ENCODE measurements around the gene SLC38A10.

Gene SLC38A10

GRCh38 chr17:81330884-81331245 lies 35.8 kb upstream of the SLC38A10 start:
- DNase-seq: no peak

- DNase-seq: no peak
These were observed 35.1 kb upstream of the SLC38A10 start for GRCh38 chr17:81329927-81330883.

GRCh38 chr17:81328978-81329926 lies 34.1 kb upstream of the SLC38A10 start:
- no peak for DNase-seq

GRCh38 chr17:81328489-81328888 lies 33.4 kb upstream of the SLC38A10 start:
- no peak for DNase-seq

- no peak for DNase-seq
These were observed 30.7 kb upstream of the SLC38A10 start for GRCh38 chr17:81325714-81326358.

- no peak for DNase-seq
These were observed 30.0 kb upstream of the SLC38A10 start for GRCh38 chr17:81324851-81325713.

GRCh38 chr17:81324177-81324850 lies 29.2 kb upstream of the SLC38A10 start:
- DNase-seq: no peak

- DNase-seq: no peak
These were observed 28.3 kb upstream of the SLC38A10 start for GRCh38 chr17:81323411-81323868.

GRCh38 chr17:81323083-81323369 lies 27.9 kb upstream of the SLC38A10 start:
- no peak for DNase-seq

GRCh38 chr17:81322271-81323082 lies 27.4 kb upstream of the SLC38A10 start:
- no peak for DNase-seq

- DNase-seq: no peak
These were observed 23.0 kb upstream of the SLC38A10 start for GRCh38 chr17:81317961-81318605.

GRCh38 chr17:81317530-81317821 lies 22.4 kb upstream of the SLC38A10 start:
- DNase-seq: no peak

- no peak for DNase-seq
These were observed 20.8 kb upstream of the SLC38A10 start for GRCh38 chr17:81315885-81316391.

- DNase-seq: no peak
These were observed 20.2 kb upstream of the SLC38A10 start for GRCh38 chr17:81315129-81315884.

GRCh38 chr17:81314398-81315081 lies 19.4 kb upstream of the SLC38A10 start:
- no peak for DNase-seq

GRCh38 chr17:81313776-81314397 lies 18.8 kb upstream of the SLC38A10 start:
- no peak for DNase-seq

GRCh38 chr17:81312624-81313325 lies 17.7 kb upstream of the SLC38A10 start:
- DNase-seq: no peak

GRCh38 chr17:81311946-81312345 lies 16.8 kb upstream of the SLC38A10 start:
- DNase-seq: no peak

Data from GDM1 (cell line).